ENCODE measurements around the gene TIMM22.
"Not testable (repeated sequence)": the region's sequence is repeated elsewhere in the genome, so short reads cannot be mapped to it uniquely, and the experiment has no call there.

The TIMM22 gene

DNA sequence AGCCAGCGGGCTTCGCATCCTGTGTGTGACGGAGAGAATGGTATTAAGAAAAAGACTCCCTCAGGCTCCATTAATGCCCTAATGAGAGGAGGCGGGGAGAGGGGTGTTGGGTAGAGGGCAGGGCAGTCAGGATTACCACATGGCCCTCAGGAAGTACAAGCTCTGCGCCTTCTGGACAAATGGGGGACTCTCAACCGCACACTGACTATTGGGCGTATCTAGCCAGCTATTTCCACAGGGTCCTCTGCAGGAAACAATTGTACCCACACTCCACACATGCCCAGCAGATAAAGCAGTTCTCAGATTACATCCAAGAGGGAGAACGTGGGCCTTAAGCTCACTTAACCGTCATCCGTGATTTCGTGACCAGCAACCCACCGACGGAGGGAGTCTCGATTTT, 32.1 kb upstream of the TIMM22 start:
- TF ChIP-seq, protein P1, sequence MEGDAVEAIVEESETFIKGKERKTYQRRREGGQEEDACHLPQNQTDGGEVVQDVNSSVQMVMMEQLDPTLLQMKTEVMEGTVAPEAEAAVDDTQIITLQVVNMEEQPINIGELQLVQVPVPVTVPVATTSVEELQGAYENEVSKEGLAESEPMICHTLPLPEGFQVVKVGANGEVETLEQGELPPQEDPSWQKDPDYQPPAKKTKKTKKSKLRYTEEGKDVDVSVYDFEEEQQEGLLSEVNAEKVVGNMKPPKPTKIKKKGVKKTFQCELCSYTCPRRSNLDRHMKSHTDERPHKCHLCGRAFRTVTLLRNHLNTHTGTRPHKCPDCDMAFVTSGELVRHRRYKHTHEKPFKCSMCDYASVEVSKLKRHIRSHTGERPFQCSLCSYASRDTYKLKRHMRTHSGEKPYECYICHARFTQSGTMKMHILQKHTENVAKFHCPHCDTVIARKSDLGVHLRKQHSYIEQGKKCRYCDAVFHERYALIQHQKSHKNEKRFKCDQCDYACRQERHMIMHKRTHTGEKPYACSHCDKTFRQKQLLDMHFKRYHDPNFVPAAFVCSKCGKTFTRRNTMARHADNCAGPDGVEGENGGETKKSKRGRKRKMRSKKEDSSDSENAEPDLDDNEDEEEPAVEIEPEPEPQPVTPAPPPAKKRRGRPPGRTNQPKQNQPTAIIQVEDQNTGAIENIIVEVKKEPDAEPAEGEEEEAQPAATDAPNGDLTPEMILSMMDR (conservative IDR thresholded peaks at IDR 0.05; ENCODE audit: low read depth, low read length) = no peak
- H3K4me3 ChIP-seq (ENCODE audit: low read length) = no peak overlapping the region

DNA sequence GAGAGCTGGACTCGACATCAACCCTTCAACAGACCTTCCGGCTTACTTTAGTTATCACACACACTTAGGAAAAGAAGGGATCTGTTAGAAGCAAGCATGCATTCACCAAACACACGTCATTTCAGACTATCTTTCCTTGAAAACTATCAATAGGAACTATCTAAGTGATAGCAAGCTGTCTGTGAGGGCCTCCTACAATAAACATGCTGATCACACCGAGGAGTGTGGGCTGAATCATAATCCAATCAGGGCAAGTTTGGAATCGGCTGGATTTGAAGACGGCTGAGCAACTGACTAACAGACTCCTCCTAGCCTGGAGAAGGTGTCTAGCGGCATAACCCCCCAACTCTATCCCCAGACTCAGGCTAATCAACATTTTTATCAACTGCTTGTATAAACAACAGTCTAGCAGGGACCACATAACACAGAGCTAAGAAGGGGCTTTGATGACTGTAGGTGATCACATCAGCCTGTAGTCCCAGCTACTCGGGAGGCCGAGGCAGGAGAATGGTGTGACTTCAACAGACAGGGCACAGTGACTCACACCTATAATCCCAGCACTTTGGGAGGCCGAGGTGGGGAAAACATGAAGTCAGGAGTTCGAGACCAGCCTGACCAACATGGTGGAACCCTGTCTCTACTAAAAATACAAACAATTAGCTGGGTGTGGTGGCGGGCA, 31.5 kb upstream of the TIMM22 start:
- TF ChIP-seq, protein P1 (conservative IDR thresholded peaks at IDR 0.05; ENCODE audit: low read depth, low read length) = no peak
- DNase-seq (ENCODE audit: low read depth) = no peak
- H3K4me3 ChIP-seq (ENCODE audit: low read length) = no peak overlapping the region

More for the DNA sequence above, 32.1 kb upstream of the TIMM22 start:
- no peak for DNase-seq (ENCODE audit: low read depth)

DNA sequence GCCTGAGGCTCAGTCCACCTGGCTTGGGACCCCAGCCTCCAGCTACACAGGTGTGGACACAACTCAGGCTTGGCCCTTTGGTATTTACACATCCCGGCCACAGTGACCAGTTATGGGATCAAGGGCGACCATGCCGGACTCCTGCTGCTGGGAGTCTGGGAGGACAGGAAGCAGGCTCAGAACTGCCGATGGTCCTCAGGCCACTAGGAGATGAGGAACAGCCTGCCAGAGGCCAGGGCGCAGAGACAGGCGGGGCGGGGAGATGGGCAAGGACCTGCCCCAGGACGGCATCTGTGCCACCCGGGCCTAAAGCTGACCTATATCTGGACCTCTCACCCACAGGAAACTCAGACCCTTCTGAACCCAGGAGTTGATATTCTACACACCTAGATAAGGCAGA, 29.8 kb upstream of the TIMM22 start:
- TF ChIP-seq, protein P1 (conservative IDR thresholded peaks at IDR 0.05; ENCODE audit: low read depth, low read length) = no peak
- no peak overlapping the region for H3K4me3 ChIP-seq (ENCODE audit: low read length)
- no peak for DNase-seq (ENCODE audit: low read depth)

DNA sequence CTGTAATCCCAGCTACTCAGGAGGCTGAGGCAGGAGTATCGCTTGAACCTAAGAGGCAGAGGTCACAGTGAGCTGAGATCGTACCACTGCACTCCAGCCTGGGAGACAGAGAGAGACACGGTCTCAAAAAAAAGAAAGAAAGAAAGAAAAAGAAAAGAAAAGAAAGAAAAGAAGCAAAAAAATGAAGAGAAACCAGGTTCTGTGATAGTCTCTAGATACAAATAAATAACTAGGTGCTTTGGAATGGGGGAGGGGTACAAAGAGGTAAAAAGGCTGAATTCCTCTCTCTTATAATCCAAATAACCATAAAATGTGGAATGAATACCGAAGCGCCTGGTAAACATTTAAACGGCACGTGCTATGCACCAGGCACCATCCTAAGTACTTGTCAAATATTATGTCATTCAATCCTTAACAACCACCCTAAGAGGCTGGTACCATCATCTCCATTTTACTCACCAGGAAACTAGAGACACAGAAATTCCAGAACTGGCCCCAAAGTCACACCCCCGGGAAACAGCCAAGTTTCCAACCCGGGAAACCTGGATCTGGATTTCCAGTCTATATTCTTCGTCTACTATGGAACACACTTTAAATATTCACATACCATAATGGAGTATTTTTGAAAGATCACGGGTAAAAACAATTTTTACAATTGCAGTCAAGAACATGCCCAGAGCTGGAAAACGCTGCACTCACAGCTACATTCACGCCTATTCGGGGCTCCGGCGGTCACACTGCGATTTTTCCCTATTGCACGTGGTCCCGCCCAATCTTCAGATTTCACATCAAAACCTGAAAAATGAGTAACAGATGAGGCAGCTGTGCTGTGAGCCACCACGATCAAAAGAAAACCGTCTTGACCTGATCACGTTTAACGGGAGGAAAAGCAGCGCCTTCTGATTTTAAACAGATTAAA, 27.9 kb upstream of the TIMM22 start:
- H3K4me3 ChIP-seq (ENCODE audit: low read length) = no peak overlapping the region
- TF ChIP-seq, protein P1 (conservative IDR thresholded peaks at IDR 0.05; ENCODE audit: low read depth, low read length) = no peak
- peak; percentile 76 for DNase-seq (ENCODE audit: low read depth)

DNA sequence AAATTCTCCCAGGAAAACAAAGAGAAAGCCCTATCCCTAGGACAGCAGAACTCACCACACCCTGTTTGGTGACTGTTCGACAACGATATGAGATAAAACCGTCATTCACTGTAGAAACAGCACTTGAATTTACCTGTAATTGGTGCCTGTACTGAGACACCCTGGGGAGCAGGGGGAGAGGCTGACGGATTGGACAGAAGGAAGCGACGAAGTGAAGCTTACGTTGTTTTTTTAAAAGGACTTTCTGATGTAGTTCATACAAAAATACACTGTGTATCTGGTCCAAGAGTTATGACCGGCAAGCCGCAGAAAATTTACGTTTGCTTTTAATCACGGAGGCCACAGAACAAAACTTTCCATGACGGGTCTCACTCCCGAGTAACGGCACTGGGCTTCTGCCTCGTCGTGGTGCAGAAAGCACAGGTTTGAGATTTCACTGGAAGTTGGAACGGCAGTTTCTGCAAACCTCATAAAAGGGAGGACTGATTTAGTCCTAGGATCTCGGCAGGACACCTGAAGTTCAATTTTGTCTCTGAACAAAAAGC, 27.0 kb upstream of the TIMM22 start:
- DNase-seq (ENCODE audit: low read depth) = no peak
- no peak overlapping the region for H3K4me3 ChIP-seq (ENCODE audit: low read length)

DNA sequence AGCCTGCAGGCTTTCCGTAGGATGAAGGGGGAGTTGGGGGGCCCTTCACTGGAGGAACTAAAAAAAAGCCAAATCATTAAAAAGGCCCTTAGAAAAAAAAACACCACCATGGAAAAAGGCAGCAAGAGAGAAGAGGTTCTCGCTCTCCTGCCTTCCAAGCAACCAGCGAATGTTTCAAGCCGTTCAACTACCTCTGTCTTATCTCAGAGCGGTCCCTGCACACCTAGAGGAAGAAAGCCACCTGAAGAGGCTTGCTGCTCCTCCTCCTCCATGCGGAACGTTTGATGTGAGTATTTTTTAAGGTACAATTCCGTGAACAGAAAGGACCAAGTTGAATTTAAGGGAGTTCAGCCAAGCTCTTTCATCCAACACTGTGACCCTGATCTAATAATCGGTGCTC, 26.6 kb upstream of the TIMM22 start:
- DNase-seq (ENCODE audit: low read depth) = no peak
- no peak overlapping the region for H3K4me3 ChIP-seq (ENCODE audit: low read length)
- TF ChIP-seq, protein P1 (conservative IDR thresholded peaks at IDR 0.05; ENCODE audit: low read depth, low read length) = no peak

More for the DNA sequence above, 27.0 kb upstream of the TIMM22 start:
- TF ChIP-seq, protein P1 (conservative IDR thresholded peaks at IDR 0.05; ENCODE audit: low read depth, low read length) = no peak

DNA sequence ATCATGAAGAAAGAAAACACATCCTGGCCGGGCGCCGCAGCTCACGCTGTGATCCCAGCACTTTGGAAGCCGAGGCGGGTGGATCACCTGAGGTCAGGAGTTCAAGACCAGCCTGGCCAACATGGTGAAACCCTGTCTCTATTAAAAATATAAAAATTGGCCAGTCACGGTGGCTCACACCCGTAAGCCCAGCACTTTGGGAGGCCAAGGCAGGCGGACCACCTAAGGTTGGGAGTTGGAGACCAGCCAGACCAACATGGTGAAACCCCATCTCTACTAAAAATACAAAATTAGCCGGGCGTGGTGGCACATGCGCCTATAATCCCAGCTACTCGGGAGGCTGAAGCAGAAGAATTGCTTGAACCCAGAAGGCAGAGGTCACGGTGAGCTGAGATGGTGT, 25.1 kb upstream of the TIMM22 start:
- DNase-seq (ENCODE audit: low read depth); H3K4me3 ChIP-seq (ENCODE audit: low read length): not testable (repeated sequence)
